Prostate gland (tissue), 2 donors: ENCODE results near the gene NACC1.

Source experiments
- CTCF ChIP-seq, 4 experiments: fragments of 200-600 bp in 2 of 4; fragments of 450-650 bp in 2 of 4; sonication (generic) in 2 of 4; IDR thresholded peaks; 1 replicate in 3 of 4; 2 replicates in 1 of 4; pipeline ENCODE4 v1.5.1; 2016 to 2019; ENCODE audit warnings: antibody characterized with exemption in 4 of 4, mild to moderate bottlenecking in 2 of 4, moderate library complexity in 2 of 4
- POLR2A ChIP-seq: fragments of 450-650 bp; IDR thresholded peaks from one replicate; pipeline ENCODE4 v1.6.1; 2016; ENCODE audit warnings: antibody characterized with exemption, mild to moderate bottlenecking
- POLR2AphosphoS5 ChIP-seq: sonication (generic); formaldehyde crosslinking; IDR thresholded peaks from one replicate; pipeline ENCODE4 v1.6.1; 2017; ENCODE audit warnings: antibody characterized with exemption

- TF ChIP-seq POLR2AphosphoS5 (peak; percentile 25), CTCF (IDR thresholded peaks at IDR 0.05) (no peak), POLR2A (no peak)
Observed at GRCh38 chr19:13102666-13103580, 15.1 kb upstream of the NACC1 start, which contains the start of gene LYL1.
